Middle frontal gyrus (tissue), 1 donor: ENCODE data around the gene SLC27A2.
"Not testable (repeated sequence)": the region's sequence is repeated elsewhere in the genome, so short reads cannot be mapped to it uniquely, and the experiment has no call there.

Experiments
- DNase-seq: peaks from one replicate; pipeline ENCODE4 v3.0.0-alpha.2; 2015; ENCODE audit warnings: low spot score; ENCODE audit errors: extremely low spot score

Gene SLC27A2

DNA sequence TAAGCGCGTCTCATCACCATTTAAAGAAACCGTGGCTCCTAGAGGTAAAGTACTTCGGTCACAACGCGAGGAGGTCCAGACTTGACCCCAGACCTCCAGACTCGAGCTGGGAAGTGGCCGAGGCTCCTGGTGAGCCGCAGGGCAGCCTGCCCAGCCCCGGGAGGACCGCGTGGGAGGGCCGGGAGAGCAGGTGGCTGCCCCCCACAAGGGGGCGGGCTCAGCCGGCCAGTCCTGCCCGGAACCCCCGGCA is at the start of gene SLC27A2:
Gene SLC27A2, plus strand, starts transcription at position 228 of the 250 bp plus-strand sequence. CDS start 232 bp downstream, outside the sequence.
- no peak for DNase-seq

DNA sequence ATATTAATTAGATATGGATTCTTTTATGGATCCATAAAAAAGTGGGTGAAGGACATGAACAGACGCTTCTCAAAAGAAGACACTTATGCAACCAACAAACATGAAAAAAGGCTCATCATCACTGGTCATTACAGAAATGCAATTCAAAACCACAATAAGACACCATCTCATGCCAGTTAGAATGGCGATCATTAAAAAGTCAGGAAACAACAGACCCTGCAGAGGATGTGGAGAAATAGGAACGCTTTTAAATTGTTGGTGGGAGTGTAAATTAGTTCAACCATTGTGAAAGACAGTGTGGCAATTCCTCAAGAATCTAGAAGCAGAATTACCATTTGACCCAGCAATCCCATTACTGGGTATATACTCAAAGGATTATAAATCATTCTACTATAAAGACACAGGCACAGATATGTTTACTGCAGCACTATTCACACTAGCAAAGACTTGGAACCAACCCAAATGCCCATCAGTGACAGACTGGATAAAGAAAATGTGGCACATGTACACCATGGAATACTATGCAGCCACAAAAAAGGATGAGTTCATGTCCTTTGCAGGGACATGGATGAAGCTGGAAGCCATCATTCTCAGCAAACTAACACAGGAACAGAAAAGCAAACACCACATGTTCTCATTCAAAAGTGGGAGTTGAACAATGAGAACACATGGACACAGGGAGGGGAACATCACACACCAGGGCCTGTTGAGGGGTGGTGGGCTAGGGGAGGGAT is 49.6 kb upstream of the SLC27A2 start:
- not testable (repeated sequence) for DNase-seq

DNA sequence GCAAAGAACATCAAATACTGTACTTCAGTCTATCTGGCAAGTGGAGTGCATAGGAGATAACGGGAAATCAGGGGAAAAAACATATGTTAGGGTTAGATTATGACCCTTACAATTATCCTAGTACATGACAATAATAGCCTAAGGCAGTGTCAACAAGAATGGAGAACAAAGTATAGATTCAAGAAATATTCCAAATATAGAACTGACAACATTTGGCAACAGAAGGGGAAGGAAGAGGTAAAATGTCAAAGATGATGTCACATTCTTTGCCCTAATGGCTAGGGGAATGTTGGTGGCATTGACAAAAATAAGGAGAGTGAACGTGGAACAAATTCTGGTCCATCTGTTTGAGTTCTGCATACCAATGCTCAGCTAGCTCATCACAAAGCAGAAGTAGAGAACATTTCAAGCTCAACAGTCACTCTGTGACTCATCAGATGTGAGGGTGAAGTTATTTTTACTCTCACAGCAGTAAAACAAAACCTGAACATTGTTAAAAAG is 47.4 kb upstream of the SLC27A2 start:
- DNase-seq = no peak

DNA sequence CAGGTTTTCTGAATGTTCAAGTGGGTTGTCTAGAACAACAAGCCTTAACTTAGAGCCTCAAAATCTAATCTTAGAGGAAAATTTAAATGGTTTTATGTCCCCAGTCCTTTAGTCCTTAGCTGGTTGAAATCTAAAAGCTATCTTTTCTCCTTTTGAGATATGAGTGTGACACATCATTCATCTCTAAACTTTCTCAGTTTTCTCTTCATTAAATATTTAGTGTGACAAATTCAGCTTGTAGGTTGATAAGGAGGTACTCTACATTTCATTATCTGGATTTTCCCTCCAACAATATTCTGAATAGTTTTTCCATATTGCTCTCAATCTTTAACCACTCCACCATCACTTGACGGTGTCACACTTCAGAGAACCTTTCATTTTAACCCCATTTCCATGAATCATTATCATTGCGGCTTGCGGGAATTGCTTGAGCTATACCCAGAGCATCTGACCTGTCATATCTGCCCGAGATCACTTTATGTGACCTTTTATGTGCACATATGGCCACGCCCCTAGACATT is 46.9 kb upstream of the SLC27A2 start:
- no peak for DNase-seq

DNA sequence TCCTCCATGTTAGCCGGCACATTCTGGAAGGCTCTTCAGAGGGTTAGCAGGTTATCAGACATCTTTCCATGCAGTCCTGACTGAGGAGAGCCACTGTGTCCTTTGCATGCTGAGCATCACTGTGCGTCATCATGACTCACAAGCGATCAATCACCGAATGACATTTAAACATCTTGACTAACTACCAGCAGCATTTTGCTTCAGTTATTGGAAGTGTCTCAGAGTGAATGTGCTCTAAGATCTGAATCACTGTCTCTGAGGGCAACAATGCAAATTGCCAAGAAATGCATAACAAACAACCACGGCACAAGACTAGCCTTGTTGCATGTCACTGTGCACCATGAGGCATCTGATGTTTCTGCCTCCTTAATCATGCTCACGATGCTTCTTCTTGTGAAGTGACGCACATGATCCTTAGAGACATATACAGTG is 44.6 kb upstream of the SLC27A2 start:
- no peak for DNase-seq

GRCh38 chr15:50137893-50138292 is 44.1 kb upstream of the SLC27A2 start:
- DNase-seq = no peak

- no peak for DNase-seq
These were observed 43.6 kb upstream of the SLC27A2 start for GRCh38 chr15:50138391-50138790.

- DNase-seq = no peak
These were observed 41.9 kb upstream of the SLC27A2 start for GRCh38 chr15:50140098-50140497.

DNA sequence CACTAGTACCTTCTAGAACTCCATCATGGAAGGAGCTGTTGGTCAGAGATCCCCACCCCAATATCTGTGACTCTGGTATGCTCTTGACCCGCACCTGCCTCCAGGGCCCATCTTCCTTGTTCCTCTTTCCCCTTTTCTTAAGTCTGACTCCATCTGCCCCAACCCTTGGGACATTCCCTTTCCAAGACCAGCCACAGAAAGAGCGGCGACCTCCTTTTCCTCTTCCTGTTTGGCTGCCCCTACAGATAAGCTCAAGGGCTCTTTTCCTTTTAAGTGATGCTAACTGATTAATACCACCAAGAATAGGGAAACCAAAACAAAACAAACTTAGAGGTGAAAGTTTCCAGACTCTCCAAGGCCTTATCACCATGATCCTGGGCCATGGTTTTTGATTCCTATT is 41.0 kb upstream of the SLC27A2 start:
- DNase-seq = no peak

DNA sequence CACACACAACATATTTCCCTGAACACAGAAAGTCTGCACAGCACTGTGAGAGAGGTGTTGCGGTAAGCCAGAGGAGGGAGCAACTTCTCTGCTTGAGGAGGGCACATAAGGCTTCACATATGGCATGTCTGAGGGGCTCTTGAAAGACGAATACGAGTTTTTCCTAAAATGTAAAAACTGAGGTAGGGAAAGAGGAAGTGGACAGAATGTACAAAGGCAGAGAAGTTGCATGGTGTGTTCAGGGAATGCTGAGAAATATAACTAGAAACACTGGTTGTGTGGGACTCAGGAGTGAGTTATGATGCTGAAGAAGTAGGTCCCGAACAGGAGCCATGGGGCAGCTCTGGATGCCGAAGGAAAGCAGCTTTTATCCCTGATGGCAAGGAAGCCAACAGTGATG is 40.1 kb upstream of the SLC27A2 start:
- no peak for DNase-seq

- no peak for DNase-seq
These were observed 38.6 kb upstream of the SLC27A2 start for GRCh38 chr15:50143255-50143860.

- DNase-seq = no peak
These were observed 37.5 kb upstream of the SLC27A2 start for GRCh38 chr15:50144341-50145120.

DNA sequence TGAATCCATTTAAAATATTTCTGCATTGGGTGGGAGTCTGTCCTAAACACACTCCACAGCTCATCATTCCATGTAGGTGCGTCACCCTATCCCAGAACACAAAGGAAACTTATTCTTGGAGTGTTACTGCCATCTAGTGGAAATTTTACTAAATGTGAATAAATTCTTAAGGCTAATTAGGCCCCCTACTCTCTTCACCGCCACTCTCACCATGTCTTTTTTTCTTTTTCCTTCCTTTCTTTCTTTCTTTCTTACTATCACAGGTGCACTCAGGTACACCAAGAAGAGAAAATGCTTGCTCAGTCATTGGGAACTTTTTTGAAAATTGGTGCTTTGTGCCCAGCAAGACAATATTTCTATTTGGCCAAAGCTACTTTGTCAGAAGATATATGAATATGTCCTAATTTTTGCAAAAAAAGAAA is 36.5 kb upstream of the SLC27A2 start:
- peak; percentile 45 for DNase-seq

DNA sequence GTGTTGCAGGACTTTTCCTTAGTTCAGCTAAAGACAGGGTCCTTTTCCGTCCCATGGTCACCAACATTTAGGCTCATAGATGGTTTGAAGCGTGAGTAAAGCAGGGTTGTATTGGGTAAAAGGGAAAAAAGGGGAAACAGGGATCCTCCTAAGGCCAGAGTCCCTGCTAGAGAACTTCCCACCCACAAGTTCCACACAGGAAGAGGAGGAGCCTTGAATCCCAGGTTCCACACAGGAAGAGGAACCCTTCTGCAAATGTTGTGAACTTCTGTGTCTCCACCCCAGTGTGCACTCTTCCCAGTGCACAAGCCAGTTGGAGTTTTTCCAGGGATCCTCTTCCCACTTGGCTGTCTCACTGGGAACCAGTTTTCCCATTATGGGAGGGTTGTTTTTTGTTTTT is 35.4 kb upstream of the SLC27A2 start:
- DNase-seq = no peak

GRCh38 chr15:50148362-50148963 is 33.5 kb upstream of the SLC27A2 start:
- no peak for DNase-seq

DNA sequence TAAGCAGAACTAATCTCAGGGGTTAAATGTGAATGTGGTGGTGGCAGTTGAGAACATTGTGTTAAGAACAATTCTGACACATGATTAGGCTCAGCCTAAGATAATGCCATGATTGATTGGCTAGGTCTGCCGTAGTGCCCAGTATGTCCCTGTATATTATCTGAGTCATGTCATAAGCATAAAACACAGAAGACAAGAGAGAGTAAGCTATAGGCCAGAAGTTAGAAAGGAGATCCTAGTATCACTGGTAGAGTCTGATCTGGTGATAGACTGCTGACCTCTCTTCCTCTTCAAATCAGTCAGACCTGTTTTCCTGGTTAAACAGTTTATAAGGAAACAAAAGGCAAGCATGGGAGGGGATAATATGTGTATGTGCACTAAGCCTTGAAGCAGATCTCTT is 32.9 kb upstream of the SLC27A2 start:
- DNase-seq = no peak

DNA sequence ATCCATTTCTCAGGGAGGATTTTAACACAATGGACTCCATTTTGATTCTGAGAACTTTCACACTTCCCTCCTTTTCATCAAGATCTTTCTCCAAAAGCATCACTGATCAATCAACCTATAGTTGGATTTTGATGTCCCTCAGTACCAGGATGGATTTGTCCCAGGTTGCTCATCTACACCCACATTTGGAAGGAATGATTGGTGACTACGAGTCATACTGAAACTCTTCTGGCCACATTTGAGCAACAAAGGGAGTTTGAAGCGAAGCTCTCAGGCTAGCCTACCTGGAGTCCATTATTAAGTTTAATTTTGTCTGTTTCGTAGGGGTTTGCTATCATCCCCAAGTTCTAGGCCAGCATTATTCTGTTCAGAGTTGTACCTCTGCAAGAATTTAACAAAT is 31.6 kb upstream of the SLC27A2 start:
- no peak for DNase-seq

GRCh38 chr15:50150851-50151250 is 31.1 kb upstream of the SLC27A2 start:
- no peak for DNase-seq

DNA sequence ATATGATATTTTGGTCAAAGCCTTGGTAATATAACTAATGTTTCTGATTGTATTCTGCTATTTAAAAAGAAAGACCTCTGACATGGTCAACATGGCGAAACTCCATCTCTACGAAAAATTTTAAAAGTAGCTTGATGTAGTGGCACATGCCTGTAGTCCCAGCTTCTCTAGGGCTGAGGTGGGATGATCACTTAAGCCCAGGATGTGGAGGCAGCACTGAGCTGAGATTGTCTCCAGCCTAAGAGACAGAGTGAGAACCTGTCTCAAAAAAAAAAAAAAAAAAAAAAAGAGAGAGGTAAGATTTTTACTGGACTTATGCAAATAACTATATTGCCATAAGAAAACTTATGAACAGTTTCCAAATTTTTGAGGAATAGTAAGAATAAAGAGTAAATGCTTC is 30.5 kb upstream of the SLC27A2 start:
- DNase-seq = no peak

DNA sequence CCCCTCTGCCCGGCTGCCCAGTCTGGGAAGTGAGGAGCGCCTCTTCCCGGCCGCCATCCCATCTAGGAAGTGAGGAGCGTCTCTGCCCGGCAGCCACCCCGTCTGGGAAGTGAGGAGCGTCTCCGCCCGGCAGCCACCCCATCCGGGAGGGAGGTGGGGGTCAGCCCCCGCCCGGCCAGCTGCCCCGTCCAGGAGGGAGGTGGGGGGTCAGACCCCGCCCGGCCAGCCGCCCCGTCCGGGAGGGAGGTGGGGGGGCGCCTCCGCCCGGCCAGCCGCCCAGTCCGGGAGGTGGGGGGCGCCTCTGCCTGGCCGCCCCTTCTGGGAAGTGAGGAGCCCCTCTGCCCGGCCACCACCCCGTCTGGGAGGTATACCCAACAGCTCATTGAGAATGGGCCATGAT is 23.8 kb upstream of the SLC27A2 start:
- DNase-seq = not testable (repeated sequence)

DNA sequence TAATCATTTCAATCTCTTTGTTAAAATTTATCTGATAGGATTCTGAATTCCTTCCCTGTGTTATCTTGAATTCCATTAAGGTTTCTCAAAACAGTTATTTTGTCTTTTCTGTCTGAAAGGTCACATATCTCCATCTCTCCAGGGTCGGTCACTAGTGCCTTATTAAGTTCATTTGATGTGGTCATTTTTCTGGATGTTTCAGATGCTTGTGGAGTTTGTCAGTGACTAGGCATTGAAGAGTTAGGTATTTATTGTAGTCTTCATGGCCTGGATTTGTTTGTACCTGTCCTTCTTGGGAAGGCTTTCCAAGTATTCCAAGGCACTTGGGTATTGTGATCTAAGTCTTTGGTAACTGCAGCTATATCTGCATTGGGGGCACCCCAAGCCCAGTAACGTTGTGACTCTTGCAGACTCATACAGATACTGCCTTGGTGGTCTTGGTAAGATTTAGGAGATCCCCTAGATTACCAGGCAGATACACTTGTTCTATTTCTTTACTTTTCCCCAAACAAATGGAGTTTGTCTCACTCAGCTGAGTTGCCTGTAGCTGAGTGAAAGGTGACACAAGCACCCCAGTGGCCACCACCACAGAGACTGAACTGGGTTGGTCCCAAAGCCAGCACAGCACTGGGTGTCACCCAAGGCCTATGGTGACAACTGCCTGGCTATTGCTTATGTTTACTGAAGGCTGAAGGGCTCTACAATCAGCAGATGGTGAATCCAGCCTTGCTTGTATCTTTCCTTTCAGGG is 18.9 kb upstream of the SLC27A2 start:
- no peak for DNase-seq
